Tibial artery (tissue), 4 donors: ENCODE results near the gene TRPV5.

Experiments used
- DNase-seq, 2 donors: peaks; one replicate each; pipeline ENCODE4 v3.0.0-alpha.2; 2019
- H3K27ac ChIP-seq, 2 donors: fragments of 200-600 bp; sonication (generic) in 1 of 2; 1 replicate in 1 of 2; 2 replicates in 1 of 2; pipeline ENCODE4 v1.5.1; 2018 to 2019; ENCODE audit warnings: mild to moderate bottlenecking in 1 of 2
- H3K27me3 ChIP-seq, 2 donors: fragments of 200-600 bp; sonication (generic) in 1 of 2; one replicate each; pipeline versions ENCODE4 v1.5.1 to v1.6.0; 2016 to 2019
- H3K36me3 ChIP-seq, 3 donors: fragments of 200-600 bp; sonication (generic) in 2 of 3; one replicate each; pipeline ENCODE4 v1.5.1; 2016 to 2019; ENCODE audit warnings: mild to moderate bottlenecking in 2 of 3
- H3K4me1 ChIP-seq, 4 donors: fragments of 200-600 bp; sonication (generic) in 2 of 4; 1 replicate in 3 of 4; 2 replicates in 1 of 4; pipeline ENCODE4 v1.5.1; 2016 to 2019
- H3K4me3 ChIP-seq, 2 donors: fragments of 200-600 bp; sonication (generic) in 1 of 2; 1 replicate in 1 of 2; 2 replicates in 1 of 2; pipeline ENCODE4 v1.5.1; 2018 to 2019; ENCODE audit warnings: mild to moderate bottlenecking in 2 of 2
- H3K9me3 ChIP-seq, 3 donors: fragments of 200-600 bp; sonication (generic) in 1 of 3; one replicate each; pipeline ENCODE4 v1.5.1; 2016 to 2019
- CTCF ChIP-seq, 2 experiments: fragments of 200-600 bp in 1 of 2; fragments of 450-650 bp in 1 of 2; IDR thresholded peaks; one replicate each; pipeline ENCODE4 v1.5.1; 2017 to 2019; ENCODE audit warnings: antibody characterized with exemption in 2 of 2, mild to moderate bottlenecking in 1 of 2, moderate library complexity in 1 of 2
- intact Hi-C: fragments of 100-400 bp; cut with DNase I; formaldehyde crosslinking; loops from one replicate; pipeline ENCODE4 v1.15.0; 2023; ENCODE audit warnings: low total_unique reads

TRPV5 gene

GRCh38 chr7:142908921-142909890, 24.3 kb downstream of the TRPV5 start:
- Histone ChIP-seq H3K4me1 (no peaks in the 10 kb centered on the region), H3K4me3 (no peak overlapping the region), H3K9me3 (peaks cover 0 to 4% (median 0%) of the 10 kb centered on the region in 3 donors), H3K27me3 (peaks cover 0 to 9% of the 10 kb centered on the region in 2 donors), H3K36me3 (no peaks in the 10 kb centered on the region), H3K27ac (no peak overlapping the region)
- intact Hi-C loops = no loop called here
- no peak for DNase-seq
- no peak for TF ChIP-seq CTCF (IDR thresholded peaks at IDR 0.05)

GRCh38 chr7:142908290-142908689, 25.3 kb downstream of the TRPV5 start:
- TF ChIP-seq CTCF (IDR thresholded peaks at IDR 0.05) = no peak
- DNase-seq = no peak
- H3K27ac ChIP-seq = no peak overlapping the region

GRCh38 chr7:142906643-142907042, 26.9 kb downstream of the TRPV5 start:
- no peak for TF ChIP-seq CTCF (IDR thresholded peaks at IDR 0.05)
- Histone ChIP-seq H3K36me3 (no peaks in the 10 kb centered on the region), H3K27me3 (peaks cover 0 to 4% of the 10 kb centered on the region in 2 donors), H3K27ac (no peak overlapping the region), H3K9me3 (peaks cover 0 to 4% (median 0%) of the 10 kb centered on the region in 3 donors), H3K4me3 (no peak overlapping the region), H3K4me1 (no peaks in the 10 kb centered on the region)
- DNase-seq = no peak
- intact Hi-C loops = no loop called here

More at GRCh38 chr7:142908290-142908689, 25.3 kb downstream of the TRPV5 start:
- H3K4me3 ChIP-seq = no peak overlapping the region
- peaks cover 0 to 9% of the 10 kb centered on the region in 2 donors for H3K27me3 ChIP-seq
- no peaks in the 10 kb centered on the region for H3K4me1 ChIP-seq
- no peaks in the 10 kb centered on the region for H3K36me3 ChIP-seq
- peaks cover 0 to 4% (median 0%) of the 10 kb centered on the region in 3 donors for H3K9me3 ChIP-seq
- intact Hi-C loops = no loop called here

GRCh38 chr7:142905759-142906158, 27.8 kb downstream of the TRPV5 start:
- peaks cover 0 to 4% of the 10 kb centered on the region in 2 donors for H3K27me3 ChIP-seq
- no peak overlapping the region for H3K27ac ChIP-seq
- H3K36me3 ChIP-seq = no peaks in the 10 kb centered on the region
- DNase-seq = no peak
- intact Hi-C loops = no loop called here
- no peaks in the 10 kb centered on the region for H3K4me1 ChIP-seq
- TF ChIP-seq CTCF (IDR thresholded peaks at IDR 0.05) = no peak
- peaks cover 0 to 4% (median 0%) of the 10 kb centered on the region in 3 donors for H3K9me3 ChIP-seq
- H3K4me3 ChIP-seq = no peak overlapping the region

- no peak for DNase-seq
- intact Hi-C loops = no loop called here
- Histone ChIP-seq H3K27me3 (peaks cover 0 to 4% of the 10 kb centered on the region in 2 donors), H3K4me1 (no peaks in the 10 kb centered on the region), H3K4me3 (no peak overlapping the region), H3K36me3 (no peaks in the 10 kb centered on the region), H3K27ac (no peak overlapping the region), H3K9me3 (peaks cover 0 to 4% (median 0%) of the 10 kb centered on the region in 3 donors)
- TF ChIP-seq CTCF (IDR thresholded peaks at IDR 0.05) = no peak
Observed at GRCh38 chr7:142904128-142904527, 29.4 kb downstream of the TRPV5 start.
